CD4-positive, alpha-beta T cell treated with Interleukin-2 at 100 ng/mL for 4 hours (primary cell): Measurements from ENCODE around the gene ATG101.
A peak's percentile ranks its signal among the peaks of the same experiment; 100 is the strongest.

Experiments used
- DNase-seq: peaks from one replicate; pipeline ENCODE4 v3.0.0-alpha.2; 2020; ENCODE audit warnings: low spot score

Gene ATG101

GRCh38 chr12:52042706-52043385 is 26.9 kb upstream of the ATG101 start:
- DNase-seq: no peak

- DNase-seq: no peak
Observed at GRCh38 chr12:52043386-52044212, 26.2 kb upstream of the ATG101 start.

- no peak for DNase-seq
Observed at GRCh38 chr12:52044292-52044983, 25.3 kb upstream of the ATG101 start.

GRCh38 chr12:52045794-52046199 is 24.0 kb upstream of the ATG101 start:
- no peak for DNase-seq

DNA sequence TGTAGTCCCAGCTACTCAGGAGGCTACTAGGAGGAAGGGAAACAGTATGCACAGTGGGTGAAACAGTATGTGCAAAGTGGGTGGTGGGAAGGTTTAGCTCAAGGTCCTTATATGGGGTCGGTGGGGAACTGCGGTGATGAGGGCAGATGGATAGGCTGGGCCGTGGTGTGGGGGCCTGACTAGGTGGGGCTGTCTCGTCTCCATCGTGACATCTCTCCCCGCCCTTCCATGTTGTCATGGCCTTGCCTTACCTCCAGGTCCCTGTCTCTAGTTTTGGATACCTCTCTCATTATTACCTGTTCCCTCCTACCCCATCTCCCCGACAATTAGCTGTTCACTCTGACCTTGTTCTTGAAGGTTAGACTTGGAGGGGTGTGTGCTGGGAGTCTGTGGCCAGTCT is 22.9 kb upstream of the ATG101 start:
- no peak for DNase-seq

DNA sequence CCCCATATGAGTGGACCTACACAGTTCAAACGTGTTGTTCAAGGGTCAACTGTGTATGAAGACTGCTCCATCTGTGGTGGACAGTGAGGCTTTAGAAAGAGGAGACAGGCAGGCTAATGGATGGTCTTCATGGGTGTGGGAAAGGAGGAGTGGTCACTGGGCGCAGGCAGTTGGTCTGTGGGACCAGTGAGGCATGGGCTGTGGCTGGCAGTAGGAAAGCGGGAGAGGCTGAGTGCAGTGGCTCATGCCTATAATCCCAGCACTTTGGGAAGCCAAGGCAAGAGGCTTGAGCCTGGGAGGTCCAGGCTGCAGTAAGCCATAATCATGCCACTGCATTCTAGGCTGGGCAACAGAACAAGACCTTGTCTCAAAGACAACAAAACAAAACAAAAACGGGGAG is 20.5 kb upstream of the ATG101 start:
- no peak for DNase-seq

- DNase-seq: no peak
Observed at GRCh38 chr12:52049688-52050087, 20.1 kb upstream of the ATG101 start.

DNA sequence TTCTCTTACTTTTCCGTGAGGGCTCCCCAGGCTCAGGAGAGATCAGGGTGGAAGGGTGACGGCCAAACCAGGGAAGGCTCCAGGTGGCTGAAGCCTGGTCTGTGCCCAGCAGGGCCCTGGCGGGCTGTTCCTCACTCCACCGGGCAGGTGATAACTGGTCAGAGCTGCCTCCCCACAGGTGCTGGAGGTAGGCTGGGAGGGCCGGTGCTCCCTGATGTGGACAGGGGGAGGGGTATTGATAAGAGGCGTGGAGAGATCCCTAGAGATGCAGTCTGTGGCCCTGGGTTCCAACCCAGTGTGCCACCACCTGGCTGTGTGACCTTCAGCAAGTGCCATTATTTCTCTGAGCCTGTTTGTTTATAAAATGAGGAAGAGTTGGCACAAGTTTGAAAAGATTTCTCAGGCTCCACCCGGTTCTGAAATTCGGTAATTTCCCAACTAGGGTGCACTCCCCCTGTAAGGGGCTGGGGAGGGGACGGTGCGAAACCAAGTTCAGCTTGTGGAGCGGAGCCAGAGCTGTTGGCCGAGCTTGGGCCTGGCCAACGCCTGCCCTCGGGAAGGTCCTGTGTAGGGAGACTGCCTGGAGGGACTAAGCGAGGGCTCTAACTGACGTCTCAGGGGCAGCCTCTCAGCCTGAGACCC is 19.5 kb upstream of the ATG101 start:
- no peak for DNase-seq

- DNase-seq: peak; percentile 97
Observed at GRCh38 chr12:52050758-52051541, 18.8 kb upstream of the ATG101 start, which contains the start of gene NR4A1. TSS of gene NR4A1 (plus strand) at chr12:52051442. CDS start at chr12:52054329, 2,887 bp downstream.

GRCh38 chr12:52052468-52053186 is 17.2 kb upstream of the ATG101 start:
- DNase-seq: no peak

GRCh38 chr12:52053536-52054209 is 16.1 kb upstream of the ATG101 start:
- DNase-seq: no peak

DNA sequence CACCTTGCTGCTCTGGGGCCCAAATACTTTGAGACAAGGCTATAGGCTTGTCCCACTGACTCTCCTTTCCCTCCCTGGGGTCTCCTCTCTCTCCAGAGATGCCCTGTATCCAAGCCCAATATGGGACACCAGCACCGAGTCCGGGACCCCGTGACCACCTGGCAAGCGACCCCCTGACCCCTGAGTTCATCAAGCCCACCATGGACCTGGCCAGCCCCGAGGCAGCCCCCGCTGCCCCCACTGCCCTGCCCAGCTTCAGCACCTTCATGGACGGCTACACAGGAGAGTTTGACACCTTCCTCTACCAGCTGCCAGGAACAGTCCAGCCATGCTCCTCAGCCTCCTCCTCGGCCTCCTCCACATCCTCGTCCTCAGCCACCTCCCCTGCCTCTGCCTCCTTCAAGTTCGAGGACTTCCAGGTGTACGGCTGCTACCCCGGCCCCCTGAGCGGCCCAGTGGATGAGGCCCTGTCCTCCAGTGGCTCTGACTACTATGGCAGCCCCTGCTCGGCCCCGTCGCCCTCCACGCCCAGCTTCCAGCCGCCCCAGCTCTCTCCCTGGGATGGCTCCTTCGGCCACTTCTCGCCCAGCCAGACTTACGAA is 15.4 kb upstream of the ATG101 start:
- no peak for DNase-seq

DNA sequence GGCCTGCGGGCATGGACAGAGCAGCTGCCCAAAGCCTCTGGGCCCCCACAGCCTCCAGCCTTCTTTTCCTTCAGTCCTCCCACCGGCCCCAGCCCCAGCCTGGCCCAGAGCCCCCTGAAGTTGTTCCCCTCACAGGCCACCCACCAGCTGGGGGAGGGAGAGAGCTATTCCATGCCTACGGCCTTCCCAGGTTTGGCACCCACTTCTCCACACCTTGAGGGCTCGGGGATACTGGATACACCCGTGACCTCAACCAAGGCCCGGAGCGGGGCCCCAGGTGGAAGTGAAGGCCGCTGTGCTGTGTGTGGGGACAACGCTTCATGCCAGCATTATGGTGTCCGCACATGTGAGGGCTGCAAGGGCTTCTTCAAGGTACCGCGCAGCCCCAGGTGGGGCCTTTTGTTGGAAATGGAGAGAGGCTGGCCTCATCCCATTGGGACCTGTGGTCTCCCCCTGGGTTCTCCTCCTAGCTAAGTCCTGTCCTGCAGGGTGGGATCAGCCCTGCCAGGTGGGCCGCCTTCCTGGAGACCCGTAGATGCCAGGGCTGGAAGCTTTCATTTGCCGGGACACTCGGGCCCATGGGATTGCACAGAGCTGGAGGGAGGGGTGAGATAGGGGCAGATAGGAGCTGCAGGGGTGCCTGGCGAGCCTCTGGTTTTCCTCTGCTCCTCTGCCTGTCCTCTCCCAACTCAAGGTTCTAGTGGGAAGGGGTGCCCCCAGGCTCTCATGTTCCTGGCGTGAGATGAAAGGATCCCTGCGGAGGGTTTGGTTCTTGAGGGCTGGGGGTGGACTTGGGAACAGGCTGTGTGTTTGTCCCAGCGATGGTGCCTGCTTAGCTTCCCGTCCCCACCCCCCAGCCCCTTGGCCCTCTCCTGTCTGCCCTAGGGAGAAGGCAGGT is 14.7 kb upstream of the ATG101 start:
- no peak for DNase-seq

- no peak for DNase-seq
Observed at GRCh38 chr12:52055731-52056711, 13.8 kb upstream of the ATG101 start.

- no peak for DNase-seq
Observed at GRCh38 chr12:52056801-52057637, 12.8 kb upstream of the ATG101 start.
